Suprapubic skin (tissue), 3 donors: ENCODE measurements around the gene AGPAT1.

Experiments
- CTCF ChIP-seq, 2 donors: fragments of 200-600 bp in 1 of 2; fragments of 450-650 bp in 1 of 2; sonication (generic) in 1 of 2; IDR thresholded peaks; one replicate each; pipeline ENCODE4 v1.5.1; 2016 to 2019; ENCODE audit warnings: antibody characterized with exemption in 2 of 2, mild to moderate bottlenecking in 1 of 2, moderate library complexity in 1 of 2
- EP300 ChIP-seq: sonication (generic); formaldehyde crosslinking; IDR thresholded peaks from one replicate; pipeline ENCODE4 v1.6.1; 2017; ENCODE audit warnings: antibody characterized with exemption

GRCh38 chr6:32128751-32129296 lies 47.1 kb downstream of the AGPAT1 start:
- TF ChIP-seq CTCF (IDR thresholded peaks at IDR 0.05), result no peak
- TF ChIP-seq EP300, result no peak
